RCC 7860 (cell line): ENCODE data around the gene KCTD1.
A peak's percentile ranks its signal among the peaks of the same experiment; 100 is the strongest.

Experiments
- DNase-seq: peaks from one replicate; pipeline ENCODE4 v3.0.0-alpha.2; 2015; ENCODE audit warnings: low spot score
- FAIRE-seq: peaks from 2 replicates; lab custom pipeline; 2012; peaks lifted over from hg19 to GRCh38; lab: Jason Lieb, UNC

Gene KCTD1

GRCh38 chr18:26524504-26525351 is 23.6 kb downstream of the KCTD1 start:
- FAIRE-seq (no peak), DNase-seq (no peak)

DNA sequence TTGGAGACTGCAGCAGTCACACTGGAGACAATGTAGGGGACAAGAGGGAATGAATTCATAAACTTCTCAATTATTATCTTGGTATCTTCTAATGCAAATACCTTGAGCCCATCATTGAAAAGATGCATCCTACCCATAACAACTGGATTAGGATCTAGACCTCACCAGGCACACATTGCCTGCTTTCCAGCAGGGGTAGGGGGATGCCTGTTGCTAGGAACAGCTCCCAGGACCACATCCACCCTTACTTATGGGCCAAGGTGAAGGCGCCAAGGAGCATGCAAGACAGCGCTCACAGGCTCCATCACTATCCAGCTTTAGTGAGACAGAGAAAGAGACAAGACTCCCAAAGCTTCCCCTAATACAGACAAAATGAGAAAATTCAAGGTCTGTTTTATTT is 24.4 kb downstream of the KCTD1 start:
- FAIRE-seq (no peak), DNase-seq (no peak)

DNA sequence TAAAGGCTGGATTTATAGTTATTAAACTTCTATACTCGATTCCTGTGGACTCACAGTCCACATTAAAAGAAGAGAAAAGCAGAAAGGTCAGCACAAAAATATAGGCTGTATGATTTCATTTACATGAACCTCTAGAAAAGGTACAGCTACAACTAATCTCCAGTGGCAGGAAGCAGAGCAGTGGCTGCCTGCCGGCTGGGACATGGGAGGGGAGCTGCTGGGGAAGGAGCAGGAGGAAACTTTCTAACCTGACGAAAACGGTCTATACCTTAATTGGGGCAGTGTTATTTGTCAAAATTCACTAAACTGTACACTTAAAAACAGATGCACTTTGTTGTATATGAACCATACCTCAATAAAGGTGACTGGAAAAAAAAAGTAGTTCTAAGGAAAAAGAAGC is 26.7 kb downstream of the KCTD1 start:
- DNase-seq = no peak
- FAIRE-seq = no peak

DNA sequence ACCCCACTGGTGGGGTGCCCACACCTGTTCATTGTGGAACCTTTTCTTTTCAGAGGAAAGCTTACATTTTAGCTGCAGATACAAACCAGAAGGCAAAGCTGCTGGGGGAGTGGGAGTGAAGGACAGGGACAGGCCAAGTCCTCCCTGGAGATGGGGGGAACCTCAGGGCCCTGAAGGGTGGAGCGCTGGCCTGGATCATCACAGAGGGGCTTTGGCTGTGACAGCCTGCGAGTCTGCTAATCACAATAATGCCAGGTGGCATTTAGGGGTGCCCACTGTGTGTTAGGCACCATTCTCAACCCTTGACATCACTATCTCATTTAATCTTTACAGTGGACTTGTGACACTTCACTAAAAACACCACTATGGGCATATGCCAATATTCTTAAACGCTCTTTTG is 27.4 kb downstream of the KCTD1 start:
- DNase-seq = no peak
- no peak for FAIRE-seq

DNA sequence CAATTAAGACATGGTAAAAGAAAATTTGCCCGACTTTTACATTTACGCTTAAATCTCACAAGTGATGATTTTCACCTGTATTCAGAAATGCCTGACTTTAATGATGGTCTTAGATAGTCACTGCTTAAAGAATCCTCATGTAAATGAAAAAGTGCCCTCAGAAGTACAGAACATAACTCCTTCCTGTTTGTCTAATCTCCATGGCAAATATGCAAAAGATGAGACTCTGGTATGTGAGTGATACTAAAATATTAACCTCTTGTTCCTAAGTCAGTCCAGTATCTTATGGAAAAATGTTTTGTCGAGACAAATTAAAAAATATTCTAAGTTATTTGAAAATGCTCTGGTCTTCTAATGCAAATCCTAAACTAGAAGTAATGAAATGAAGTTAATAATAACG is 29.2 kb downstream of the KCTD1 start:
- no peak for DNase-seq
- FAIRE-seq = no peak

DNA sequence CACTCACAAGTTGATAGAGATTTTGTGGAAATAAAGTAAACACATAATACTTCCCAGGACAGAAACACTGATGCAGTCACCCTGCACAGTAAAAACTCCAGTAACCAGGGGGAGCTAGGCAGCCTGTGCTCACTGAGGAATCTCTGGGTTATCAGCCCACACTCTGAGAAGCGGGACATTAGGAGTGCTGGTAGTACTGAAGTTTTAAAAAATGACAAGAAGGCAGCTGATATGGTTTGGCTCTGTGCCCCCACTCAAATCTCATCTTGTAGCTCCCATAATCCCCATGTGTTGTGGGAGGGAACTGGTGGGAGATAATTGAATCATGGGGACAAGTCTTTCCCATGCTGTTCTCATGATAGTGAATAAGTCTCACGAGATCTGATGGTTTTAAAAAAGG is 31.4 kb downstream of the KCTD1 start:
- FAIRE-seq (no peak), DNase-seq (no peak)

DNA sequence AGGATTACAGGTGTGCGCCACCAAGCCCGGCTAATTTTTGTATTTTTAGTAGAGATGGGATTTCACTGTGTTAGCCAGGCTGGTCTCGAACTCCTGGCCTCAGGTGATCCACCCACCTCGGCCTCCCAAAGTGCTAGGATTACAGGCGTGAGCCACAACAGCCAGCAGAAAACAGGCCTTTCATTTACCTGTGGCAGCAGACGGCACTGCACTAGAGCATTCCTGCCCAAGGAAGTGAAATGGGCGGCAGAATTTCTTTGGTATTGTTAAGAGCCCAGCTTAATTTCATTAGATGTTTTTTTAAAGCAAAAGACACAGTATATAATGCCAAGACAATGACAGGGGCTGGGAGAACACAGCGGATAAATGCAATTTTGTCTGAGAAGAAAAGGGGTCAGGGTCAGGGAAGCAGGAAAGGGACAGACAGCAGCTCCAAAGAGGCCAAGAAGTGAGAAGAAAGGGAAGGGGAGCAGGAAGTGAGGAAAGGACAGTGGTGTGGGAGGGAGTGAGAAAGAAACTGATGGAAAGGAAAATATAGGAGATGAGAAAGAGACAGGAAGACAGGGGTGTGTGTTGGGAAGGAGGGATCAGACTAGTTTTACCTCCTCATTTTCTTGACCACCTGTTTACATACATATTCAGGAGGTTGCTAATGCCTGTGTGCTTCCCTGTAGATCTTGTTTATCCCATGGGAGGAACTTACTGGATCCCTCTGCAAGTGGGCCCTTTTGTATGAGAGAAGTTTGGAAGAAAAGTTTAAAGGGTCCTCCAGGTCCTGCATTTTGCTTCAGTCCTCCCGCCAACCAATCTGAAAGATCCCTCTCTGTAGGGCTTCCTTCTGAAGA is 32.5 kb downstream of the KCTD1 start:
- DNase-seq = no peak
- FAIRE-seq = no peak

DNA sequence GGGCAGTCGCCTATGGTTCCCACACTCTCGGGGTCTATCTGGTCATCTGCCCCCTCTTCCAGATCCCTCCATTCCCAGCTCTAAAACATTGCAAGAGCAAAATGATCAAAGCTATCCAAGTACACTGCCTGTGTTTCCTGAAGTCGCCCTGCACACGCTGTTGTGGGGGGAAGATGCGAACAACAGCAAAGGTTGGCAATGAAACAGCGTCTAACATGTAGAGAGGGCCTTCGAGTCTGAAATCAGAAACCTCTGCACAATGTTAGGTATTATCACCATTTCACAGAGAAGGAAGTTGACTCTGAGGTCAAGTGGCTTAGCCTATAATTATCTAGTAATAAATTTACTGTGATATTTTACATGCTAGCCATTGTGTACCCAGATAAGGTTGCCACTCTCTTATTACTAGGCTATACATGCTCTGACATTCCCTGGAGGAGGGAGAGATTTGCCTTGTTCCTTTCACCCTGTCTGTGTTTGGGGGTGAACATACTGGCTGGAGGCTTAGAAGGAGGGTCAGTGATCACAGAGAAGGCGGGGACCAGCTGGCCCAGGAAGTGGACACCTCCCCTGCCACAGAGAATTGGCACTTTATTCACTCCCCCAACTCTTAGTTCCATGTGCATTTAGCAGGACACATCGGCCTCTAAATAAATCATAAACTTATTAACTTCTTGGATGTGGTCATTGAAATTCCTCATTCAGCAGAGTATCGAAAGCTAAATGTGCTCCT is 36.8 kb downstream of the KCTD1 start:
- peak; percentile 42 for DNase-seq
- peak; percentile 73 for FAIRE-seq

GRCh38 chr18:26510337-26510736 is 38.0 kb downstream of the KCTD1 start:
- no peak for DNase-seq
- no peak for FAIRE-seq

DNA sequence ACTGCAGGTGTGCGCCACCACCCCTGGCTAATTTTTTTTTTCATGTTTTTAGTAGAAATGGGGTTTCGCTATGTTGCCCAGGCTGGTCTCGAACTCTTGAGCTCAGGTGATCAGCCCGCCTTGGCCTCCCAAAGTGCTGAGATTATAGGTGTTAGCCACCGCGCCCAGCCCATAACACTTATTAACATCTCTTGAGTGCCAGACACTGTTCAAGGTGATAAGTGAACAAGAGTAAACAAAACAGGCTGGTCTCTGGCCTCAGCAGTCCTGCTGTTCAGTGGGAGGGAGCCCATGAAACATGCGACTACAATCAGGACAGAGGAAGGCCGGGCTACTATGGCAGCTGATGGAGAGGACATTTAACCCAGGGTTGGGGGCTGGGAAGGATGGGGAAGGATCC is 42.3 kb downstream of the KCTD1 start:
- FAIRE-seq (no peak), DNase-seq (no peak)

DNA sequence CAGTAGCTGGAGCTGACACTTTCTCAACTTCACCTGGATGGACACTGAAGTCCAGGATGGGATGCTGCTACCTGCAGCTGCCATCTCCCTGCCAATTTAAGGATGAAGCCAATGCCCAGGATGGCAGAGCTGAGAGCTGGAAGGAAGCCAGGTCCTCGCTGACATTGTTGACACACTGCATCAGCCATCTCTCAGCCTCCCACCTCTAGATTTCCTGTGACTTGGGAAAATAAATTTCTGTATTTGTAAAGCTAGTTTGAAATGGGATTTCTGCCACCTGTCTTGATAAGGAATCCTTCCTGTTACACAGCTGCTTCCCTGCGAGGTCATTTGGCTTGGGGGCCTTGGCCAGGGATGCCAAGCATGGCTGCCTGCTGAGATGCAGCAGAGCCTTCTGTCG is 43.5 kb downstream of the KCTD1 start:
- FAIRE-seq (no peak), DNase-seq (no peak)

- no peak for DNase-seq
These were observed 45.0 kb downstream of the KCTD1 start for GRCh38 chr18:26503382-26503781.

GRCh38 chr18:26502823-26503222 is 45.5 kb downstream of the KCTD1 start:
- no peak for FAIRE-seq

More at GRCh38 chr18:26503382-26503781, 45.0 kb downstream of the KCTD1 start:
- FAIRE-seq = no peak

GRCh38 chr18:26497866-26498265 is 50.5 kb downstream of the KCTD1 start:
- FAIRE-seq (no peak), DNase-seq (no peak)

More at GRCh38 chr18:26502823-26503222, 45.5 kb downstream of the KCTD1 start:
- DNase-seq = no peak

GRCh38 chr18:26496528-26496927 is 51.8 kb downstream of the KCTD1 start:
- FAIRE-seq = no peak

GRCh38 chr18:26495287-26495686 is 53.1 kb downstream of the KCTD1 start:
- FAIRE-seq (no peak), DNase-seq (no peak)

More at GRCh38 chr18:26496528-26496927, 51.8 kb downstream of the KCTD1 start:
- no peak for DNase-seq

DNA sequence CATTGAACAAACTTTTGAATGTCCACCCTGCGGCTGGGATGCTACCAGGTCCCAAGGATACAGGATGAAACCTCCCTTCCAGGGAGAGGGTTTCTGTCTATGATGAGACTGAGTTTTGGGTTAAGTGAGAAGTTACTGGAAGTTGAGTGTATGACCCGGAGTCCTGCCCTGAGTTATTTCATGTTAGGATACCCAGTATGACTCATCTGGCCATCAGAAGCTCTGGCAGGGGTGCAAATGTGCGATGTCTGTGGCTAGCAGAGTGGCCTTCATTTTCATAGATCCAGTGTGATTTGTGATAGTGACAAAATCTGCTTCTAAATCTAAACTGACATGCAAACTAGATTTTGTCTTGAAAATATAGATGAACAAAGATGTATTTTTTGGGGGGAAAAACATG is 55.3 kb downstream of the KCTD1 start:
- FAIRE-seq = no peak
- no peak for DNase-seq

DNA sequence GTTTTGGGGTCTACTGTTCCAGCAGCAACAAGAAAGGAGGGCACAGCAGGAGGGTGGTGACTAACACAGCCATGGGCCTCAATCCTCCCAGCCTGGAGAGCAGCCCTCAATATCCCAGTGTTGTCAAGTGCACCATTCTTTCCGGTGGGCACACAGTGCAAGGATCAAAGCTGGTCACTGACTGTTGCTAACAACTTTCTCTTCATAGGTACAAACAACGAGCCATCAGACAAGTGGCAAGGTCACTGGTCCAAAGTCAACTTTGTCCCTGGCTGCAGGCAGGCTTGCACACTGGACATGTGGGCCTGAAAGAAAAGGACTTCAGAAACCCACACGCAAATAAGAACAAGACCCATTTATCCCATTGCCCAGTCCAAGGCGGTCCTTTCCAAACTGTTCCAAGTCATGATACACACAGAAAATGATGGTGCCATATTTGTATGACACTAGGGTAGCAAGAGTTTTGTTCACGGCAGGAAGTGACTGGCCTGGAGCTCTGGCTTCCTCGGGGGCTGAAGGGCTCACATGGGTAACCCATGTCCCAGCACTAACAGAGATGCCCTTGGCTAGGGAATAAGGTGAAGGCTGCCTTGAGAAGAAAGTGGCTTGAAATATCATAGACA is 57.0 kb downstream of the KCTD1 start:
- DNase-seq (no peak), FAIRE-seq (no peak)

GRCh38 chr18:26489881-26490280 is 58.5 kb downstream of the KCTD1 start:
- DNase-seq (no peak), FAIRE-seq (no peak)

- no peak for FAIRE-seq
- no peak for DNase-seq
These were observed 59.2 kb downstream of the KCTD1 start for GRCh38 chr18:26489191-26489590.
